Measurements from ENCODE around the gene FAP. TPM values are rescaled to one million over a fixed set of nuclear protein-coding genes. Genes with fewer than 3 reads are reported as not detected.

Gene FAP
- total and polyA plus RNA-seq, 2 of the 4 experiments (the other 2 are of a cell fraction), result 71.0 to 95.0 TPM

DNA sequence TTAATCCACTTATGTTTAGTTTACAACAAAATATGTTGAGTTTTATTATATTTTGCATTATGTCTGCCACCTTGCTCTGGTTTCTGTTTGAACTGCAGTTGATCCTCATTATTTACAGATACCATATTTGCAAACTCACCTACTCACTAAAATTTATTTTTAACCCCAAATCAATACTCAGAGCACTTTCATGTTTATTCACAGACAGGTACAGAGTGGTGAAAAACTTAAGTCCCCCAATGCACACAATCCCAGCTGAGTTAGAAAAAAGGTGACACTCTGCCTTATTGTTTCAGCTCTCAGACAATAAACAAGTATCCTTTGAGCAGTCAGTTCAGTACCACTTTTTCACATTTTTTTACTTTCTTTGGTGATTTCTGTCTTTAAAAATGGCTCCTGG lies 104.9 kb downstream of the FAP start:
- no peak overlapping the region for H2BK20ac ChIP-seq (ENCODE audit: low read depth, low read length)
- no peak overlapping the region for H2BK15ac ChIP-seq (ENCODE audit: low read depth, low read length)
- no peak overlapping the region for H2BK120ac ChIP-seq (ENCODE audit: low read depth, low read length)
- no peaks in the 10 kb centered on the region for H3K9me3 ChIP-seq (ENCODE audit: control insufficient read depth, insufficient read depth, low read length)
- no peak overlapping the region for H3K23ac ChIP-seq (ENCODE audit: low read depth, low read length)
- POLR2A ChIA-PET (ENCODE audit: unreplicated experiment), result no interaction called here
- TF ChIP-seq POLR2A (IDR thresholded peaks at IDR 0.05; ENCODE audit: low read depth, low read length) (no peak), BHLHE40 (IDR thresholded peaks at IDR 0.05; ENCODE audit: low read depth, low read length) (no peak), FOS (IDR thresholded peaks at IDR 0.05; ENCODE audit: low read depth, low read length) (no peak), RAD21 (IDR thresholded peaks at IDR 0.05; ENCODE audit: low read length) (no peak), CHD1 (IDR thresholded peaks at IDR 0.05; ENCODE audit: low read depth, low read length) (no peak), NFE2L2 (IDR thresholded peaks at IDR 0.05; ENCODE audit: low read depth, low read length) (no peak), SMC3 (IDR thresholded peaks at IDR 0.05; ENCODE audit: low read depth, low read length) (no peak), RFX5 (IDR thresholded peaks at IDR 0.05; ENCODE audit: low read depth, low read length) (no peak), CEBPB (IDR thresholded peaks at IDR 0.05; ENCODE audit: low read depth, low read length) (no peak), MAZ (IDR thresholded peaks at IDR 0.05; ENCODE audit: borderline replicate concordance, low read depth, low read length) (no peak), MXI1 (IDR thresholded peaks at IDR 0.05; ENCODE audit: borderline replicate concordance, low read depth, low read length) (no peak), RCOR1 (IDR thresholded peaks at IDR 0.05; ENCODE audit: insufficient replicate concordance, low read length) (no peak)
- TF ChIP-seq, protein P1, sequence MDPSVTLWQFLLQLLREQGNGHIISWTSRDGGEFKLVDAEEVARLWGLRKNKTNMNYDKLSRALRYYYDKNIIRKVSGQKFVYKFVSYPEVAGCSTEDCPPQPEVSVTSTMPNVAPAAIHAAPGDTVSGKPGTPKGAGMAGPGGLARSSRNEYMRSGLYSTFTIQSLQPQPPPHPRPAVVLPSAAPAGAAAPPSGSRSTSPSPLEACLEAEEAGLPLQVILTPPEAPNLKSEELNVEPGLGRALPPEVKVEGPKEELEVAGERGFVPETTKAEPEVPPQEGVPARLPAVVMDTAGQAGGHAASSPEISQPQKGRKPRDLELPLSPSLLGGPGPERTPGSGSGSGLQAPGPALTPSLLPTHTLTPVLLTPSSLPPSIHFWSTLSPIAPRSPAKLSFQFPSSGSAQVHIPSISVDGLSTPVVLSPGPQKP (IDR thresholded peaks at IDR 0.05; ENCODE audit: borderline replicate concordance, low read depth, low read length), result no peak
- TF ChIP-seq, protein P2, sequence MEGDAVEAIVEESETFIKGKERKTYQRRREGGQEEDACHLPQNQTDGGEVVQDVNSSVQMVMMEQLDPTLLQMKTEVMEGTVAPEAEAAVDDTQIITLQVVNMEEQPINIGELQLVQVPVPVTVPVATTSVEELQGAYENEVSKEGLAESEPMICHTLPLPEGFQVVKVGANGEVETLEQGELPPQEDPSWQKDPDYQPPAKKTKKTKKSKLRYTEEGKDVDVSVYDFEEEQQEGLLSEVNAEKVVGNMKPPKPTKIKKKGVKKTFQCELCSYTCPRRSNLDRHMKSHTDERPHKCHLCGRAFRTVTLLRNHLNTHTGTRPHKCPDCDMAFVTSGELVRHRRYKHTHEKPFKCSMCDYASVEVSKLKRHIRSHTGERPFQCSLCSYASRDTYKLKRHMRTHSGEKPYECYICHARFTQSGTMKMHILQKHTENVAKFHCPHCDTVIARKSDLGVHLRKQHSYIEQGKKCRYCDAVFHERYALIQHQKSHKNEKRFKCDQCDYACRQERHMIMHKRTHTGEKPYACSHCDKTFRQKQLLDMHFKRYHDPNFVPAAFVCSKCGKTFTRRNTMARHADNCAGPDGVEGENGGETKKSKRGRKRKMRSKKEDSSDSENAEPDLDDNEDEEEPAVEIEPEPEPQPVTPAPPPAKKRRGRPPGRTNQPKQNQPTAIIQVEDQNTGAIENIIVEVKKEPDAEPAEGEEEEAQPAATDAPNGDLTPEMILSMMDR (conservative IDR thresholded peaks at IDR 0.05; ENCODE audit: low read depth, low read length), result no peak
- TF ChIP-seq, protein P3, sequence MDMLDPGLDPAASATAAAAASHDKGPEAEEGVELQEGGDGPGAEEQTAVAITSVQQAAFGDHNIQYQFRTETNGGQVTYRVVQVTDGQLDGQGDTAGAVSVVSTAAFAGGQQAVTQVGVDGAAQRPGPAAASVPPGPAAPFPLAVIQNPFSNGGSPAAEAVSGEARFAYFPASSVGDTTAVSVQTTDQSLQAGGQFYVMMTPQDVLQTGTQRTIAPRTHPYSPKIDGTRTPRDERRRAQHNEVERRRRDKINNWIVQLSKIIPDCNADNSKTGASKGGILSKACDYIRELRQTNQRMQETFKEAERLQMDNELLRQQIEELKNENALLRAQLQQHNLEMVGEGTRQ (IDR thresholded peaks at IDR 0.05; ENCODE audit: low read depth, low read length), result no peak
- no peak overlapping the region for H3K9ac ChIP-seq (ENCODE audit: low read depth, low read length)
- BruUV-seq (replicated peaks), result no TSS peak
- no peaks in the 10 kb centered on the region for H3K36me3 ChIP-seq (ENCODE audit: control insufficient read depth, insufficient read depth, low read length)
- H3K4me2 ChIP-seq (ENCODE audit: low read depth, low read length), result no peak overlapping the region
- no peak overlapping the region for H3K18ac ChIP-seq (ENCODE audit: low read depth, low read length)
- no peak overlapping the region for H3K4ac ChIP-seq (ENCODE audit: low read depth, low read length)
- dilution Hi-C loops (cut with HindIII; ENCODE audit: low sequenced_read_pairs, unreplicated experiment) (no loop called here), intact Hi-C loops (cut with micrococcal nuclease) (no loop called here), in situ Hi-C loops (cut with MboI; ENCODE audit: low sequenced_read_pairs) (no loop called here)
- no peak overlapping the region for H3K14ac ChIP-seq (replicated peaks; ENCODE audit: low read depth, low read length)
- no peaks in the 10 kb centered on the region for H3K27me3 ChIP-seq (ENCODE audit: control insufficient read depth, insufficient read depth, low read length)
- no peak overlapping the region for H4K91ac ChIP-seq (ENCODE audit: insufficient read depth, low read depth, low read length)
- no peaks in the 10 kb centered on the region for H3K4me1 ChIP-seq (ENCODE audit: control insufficient read depth, insufficient read depth, low read length)
- CTCF ChIA-PET, result interaction anchor here (0.7 kb wide), 1 partner anchor 196 kb away, joined by 3 read pairs; no protein-coding TSS in a partner anchor
- H3K4me3 ChIP-seq (ENCODE audit: insufficient read depth, low read depth, low read length), result no peak overlapping the region
- H2BK5ac ChIP-seq (ENCODE audit: low read depth, low read length, poor library complexity, severe bottlenecking), result no peak overlapping the region
- H2AFZ ChIP-seq (replicated peaks; ENCODE audit: low read length, poor library complexity), result no peak overlapping the region
- H4K8ac ChIP-seq (ENCODE audit: low read depth in 2 of 2, low read length in 2 of 2), result no peak overlapping the region
- H4K20me1 ChIP-seq (ENCODE audit: insufficient read depth, low read length), result no peaks in the 10 kb centered on the region
- H4K5ac ChIP-seq (ENCODE audit: low read depth, low read length), result no peak overlapping the region
- no peaks in the 10 kb centered on the region; the same call in 1 of the 2 replicates for H3K9me1 ChIP-seq (ENCODE audit: insufficient read depth, low read length)
- H3K79me1 ChIP-seq (ENCODE audit: low read depth in 1 of 2, low read length in 2 of 2), result no peaks in the 10 kb centered on the region
- ATAC-seq (ENCODE audit: low read depth), result no peak
- no peak overlapping the region for H2AK5ac ChIP-seq (ENCODE audit: low read depth, low read length)
- no peak overlapping the region for H2AK9ac ChIP-seq (replicated peaks; ENCODE audit: low read depth, low read length, poor library complexity)
- H3K56ac ChIP-seq (ENCODE audit: extremely low read depth, insufficient read depth, low read length), result no peak overlapping the region
- no peak for DNase-seq
- H3K27ac ChIP-seq (ENCODE audit: insufficient read depth, low read length), result no peak overlapping the region

Measured in IMR-90 (cell line).